Right renal cortex interstitium (tissue), 3 donors: Measurements from ENCODE around the gene EGFL8. TPM values are rescaled to one million over a fixed set of nuclear protein-coding genes. Genes with fewer than 3 reads are reported as not detected.

Experiments used
- DNase-seq, 3 donors: peaks; one replicate each; pipeline ENCODE4 v3.0.0-alpha.2; 2013; ENCODE audit warnings: low read depth in 3 of 3, low spot score in 2 of 3
- polyA plus RNA-seq, 3 donors: library from polyadenylated mRNA; unstranded; fragments of 120-200 nt; gene quantifications; one replicate each; pipeline ENCODE4 v1.2.1, GENCODE V29; 2013; ENCODE audit not compliant: insufficient read length in 3 of 3

EGFL8 gene
- polyA plus RNA-seq, 3 donors = 13.7 to 16.5 (median 16.3) TPM

DNA sequence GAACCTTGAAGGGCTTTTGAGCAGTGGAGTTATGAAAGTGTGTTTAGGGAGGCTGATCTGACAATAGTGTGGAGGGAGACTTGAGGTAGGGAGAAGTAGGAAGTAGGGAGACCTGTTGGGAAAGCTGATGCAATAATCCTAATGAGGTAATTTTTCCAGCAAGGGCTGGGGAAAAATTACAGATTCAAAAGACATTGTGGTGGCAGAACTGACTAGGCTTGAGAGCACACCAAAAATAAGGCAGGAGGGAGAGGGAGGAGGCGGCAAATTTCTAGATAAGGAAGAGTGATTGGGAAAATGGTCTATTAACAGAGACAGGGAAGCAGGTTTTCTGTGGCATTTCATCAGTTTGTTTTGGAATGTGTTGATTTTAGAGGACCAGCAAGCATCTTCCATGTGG is 18.1 kb upstream of the EGFL8 start:
- no peak for DNase-seq

DNA sequence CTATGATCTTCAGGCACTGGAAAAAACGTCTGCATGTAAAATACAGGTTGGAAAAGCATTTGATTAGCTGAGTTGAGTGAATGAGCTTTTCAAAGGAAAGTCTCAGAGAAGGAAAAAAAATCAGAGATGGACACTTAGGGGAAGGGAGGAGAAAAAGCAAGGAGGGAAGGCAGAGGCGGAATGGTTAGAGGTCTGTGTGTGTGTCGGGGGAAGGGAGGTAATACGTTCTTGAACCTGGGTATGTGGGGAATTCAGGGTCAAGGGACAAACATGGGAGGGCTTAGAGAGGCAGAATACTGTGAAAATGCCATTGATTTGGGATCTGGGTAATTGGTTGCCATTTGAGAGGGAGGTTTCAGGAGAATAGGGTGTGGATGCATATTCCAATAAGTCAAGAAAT is 17.7 kb upstream of the EGFL8 start:
- no peak for DNase-seq

DNA sequence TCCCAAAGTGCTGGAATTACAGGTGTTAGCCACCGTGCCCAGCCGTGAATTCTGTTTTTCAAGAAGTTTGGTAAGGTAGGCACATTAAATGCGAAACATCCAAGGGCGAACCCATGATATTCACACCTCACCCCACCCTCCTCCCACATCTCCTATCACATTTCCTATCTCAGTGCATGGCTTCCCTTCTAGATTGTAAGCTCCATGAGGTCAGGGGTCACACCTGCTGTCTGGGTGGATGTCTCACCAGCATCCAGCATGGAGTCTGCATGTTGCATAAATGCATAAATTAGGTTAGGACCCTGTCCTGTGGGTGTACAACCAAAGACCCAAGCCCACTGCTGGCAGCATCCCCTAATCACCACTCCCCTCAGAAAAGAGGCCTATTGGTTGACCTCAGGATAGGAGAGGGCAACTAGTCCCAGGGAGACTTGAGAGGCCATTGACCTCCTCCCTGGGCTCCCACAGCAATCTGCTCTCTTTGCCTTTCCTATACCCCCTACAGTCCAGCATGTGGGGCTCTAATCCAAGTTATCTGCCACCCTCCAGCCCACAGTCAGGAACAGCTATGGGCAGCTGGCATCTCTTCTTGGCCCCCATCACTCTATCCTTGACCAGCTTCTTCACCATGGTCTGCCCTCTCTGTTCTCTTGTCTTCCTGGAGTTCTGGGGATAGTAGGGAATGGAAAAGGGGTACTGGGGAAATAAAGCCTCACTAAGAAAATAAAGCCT is 16.8 kb upstream of the EGFL8 start:
- no peak for DNase-seq

- peak in 1 of 3 donors; percentile 61 for DNase-seq
Measured at GRCh38 chr6:32148289-32149091, 15.9 kb upstream of the EGFL8 start.

GRCh38 chr6:32149092-32149755 is 15.2 kb upstream of the EGFL8 start:
- no peak for DNase-seq

GRCh38 chr6:32149932-32150870 is 14.2 kb upstream of the EGFL8 start:
- no peak for DNase-seq

DNA sequence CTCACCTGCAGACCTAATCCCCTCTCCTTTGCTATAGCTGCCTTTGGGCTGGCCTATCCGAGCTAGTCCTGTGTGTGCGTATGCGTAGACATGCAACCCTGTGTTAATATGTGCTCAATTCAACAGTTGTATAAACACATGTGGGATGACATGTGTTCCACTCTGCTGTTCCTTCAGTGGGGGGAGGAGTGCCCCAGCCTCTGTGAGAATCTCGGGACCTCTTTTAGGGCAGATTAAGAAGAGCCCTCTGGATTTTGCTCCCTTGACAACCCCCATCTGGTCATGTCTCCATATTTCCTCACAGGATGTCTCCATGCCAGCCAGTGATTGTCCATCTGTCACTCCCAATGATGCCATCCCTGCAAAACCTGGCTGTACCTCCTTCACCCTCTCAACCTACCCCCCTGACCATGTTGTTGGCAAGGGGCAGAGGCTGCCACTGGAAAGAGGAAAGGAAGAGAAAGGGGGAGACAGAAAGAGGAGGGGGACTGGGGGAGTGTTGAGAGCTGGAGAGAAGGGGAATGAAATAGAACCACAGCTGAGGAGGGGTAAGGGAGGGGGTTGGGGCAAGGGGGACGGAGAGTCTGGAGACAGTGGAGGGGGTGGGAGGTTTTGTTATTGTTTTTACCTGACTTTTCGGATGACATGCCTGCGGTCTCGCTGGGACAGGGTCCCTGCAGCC is 13.1 kb upstream of the EGFL8 start:
- DNase-seq = no peak

- DNase-seq = no peak
Measured at GRCh38 chr6:32151863-32152768, 12.3 kb upstream of the EGFL8 start, which contains the start of gene PRRT1. TSS of gene PRRT1 (minus strand) at chr6:32151939. CDS start at chr6:32151827, 112 bp downstream.

DNA sequence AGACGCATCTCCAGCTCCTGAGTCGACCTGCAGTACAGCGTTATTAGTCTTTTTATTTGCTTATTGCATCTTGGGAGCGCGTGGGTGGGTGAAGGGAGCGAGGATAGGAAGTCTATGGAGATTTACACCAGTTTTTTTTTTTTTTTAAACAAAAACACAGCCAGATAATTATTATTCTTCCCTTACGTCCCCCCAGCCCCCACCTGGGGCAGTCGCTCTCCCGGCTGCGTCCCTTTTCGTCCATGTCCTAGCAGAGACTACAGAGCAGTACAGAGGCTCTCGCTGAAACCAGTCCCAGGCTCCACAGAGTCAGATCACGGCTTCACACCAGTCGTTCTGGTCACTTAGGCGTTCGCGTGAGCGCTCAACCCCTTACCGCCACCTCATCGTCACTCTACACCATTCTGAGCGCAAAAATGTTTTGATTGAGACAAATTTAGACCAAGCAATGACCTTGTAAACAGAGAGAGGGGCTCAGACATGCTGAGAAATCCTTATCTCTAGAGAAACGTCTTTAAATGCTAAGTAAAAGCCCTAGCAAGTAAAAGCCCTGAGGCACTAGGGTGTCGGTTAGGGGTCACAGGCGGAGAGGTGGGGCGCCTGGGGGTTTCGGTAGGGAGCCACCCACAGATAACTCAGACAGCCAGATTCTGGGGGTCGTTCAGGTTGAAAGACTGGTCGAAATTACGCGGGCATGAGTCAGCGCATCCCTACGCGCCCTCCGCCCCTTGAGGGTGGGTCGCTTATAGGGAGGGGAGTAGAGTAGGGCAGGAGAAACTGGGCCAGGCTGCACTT is 11.4 kb upstream of the EGFL8 start:
- no peak for DNase-seq

DNA sequence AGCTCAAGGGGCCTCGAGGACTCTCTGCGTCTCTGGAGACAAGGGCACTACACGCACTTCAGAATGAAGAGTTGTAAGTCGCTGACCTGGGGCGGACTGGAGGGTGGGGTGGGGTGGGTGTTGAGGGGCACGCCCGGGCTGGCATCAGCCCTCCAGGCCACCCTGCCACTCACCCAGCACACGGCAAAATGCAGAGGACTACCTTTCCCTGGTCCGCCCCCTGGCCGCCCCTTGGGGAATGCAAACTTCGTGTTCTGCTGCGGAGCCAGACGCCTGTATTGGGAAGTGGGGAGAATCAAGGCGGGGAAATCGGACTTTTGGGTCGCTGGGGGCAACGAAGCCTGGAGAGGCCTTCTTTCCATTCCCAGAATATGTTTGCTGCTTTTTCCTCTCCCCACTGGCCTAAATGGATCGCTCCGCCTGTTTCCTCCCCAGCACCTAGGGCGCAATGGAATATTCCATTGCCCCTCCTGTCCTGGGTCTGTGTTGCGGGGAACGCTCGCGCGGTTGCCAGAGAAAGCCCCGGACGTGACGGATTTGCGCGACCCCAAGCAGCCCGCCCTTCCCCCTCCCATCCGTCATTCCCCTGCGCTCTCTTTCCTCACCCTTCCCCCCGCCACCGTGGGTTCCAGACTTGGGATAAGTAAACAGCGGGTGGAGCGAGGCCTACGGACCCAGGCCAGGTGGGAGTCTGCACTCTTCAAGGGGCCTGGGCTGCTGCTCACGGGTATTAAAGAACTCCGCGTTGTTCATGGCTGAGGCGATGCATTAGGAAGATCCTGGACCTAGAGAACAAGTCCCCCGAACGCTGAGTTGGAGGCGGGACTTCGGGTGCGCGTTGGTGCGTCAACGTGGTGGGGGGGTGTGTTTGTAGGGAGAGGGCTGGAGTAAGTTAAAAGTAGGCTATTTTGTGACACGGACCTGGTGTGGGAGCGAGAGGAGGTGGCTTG is 10.6 kb upstream of the EGFL8 start, which contains the start of gene PPT2:
PPT2 (plus strand) TSS at position 578 of the 950 bp plus-strand sequence. CDS start 454 bp downstream, outside the sequence.
- peak; percentile 88 to 91 (median 89) for DNase-seq

GRCh38 chr6:32154514-32155161 is 9.8 kb upstream of the EGFL8 start:
- DNase-seq = no peak

DNA sequence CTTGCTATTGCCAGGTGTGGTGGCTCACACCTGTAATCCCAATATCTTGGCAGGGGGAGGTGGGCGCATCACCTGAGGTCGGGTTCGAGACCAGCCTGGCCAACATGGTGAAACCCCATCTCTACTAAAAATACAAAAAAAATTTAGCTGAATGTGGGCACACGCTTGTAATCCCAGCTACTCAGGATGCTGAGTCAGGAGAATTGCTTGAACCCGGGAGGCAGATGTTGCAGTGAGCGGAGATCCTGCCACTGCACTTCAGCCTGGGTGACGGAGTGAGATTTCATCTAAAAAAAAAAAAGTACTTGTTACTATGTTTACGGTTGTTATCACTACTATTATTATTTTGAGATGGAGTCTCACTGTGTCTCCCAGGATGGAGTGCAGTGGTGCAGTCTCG is 7.5 kb upstream of the EGFL8 start:
- DNase-seq = no peak

DNA sequence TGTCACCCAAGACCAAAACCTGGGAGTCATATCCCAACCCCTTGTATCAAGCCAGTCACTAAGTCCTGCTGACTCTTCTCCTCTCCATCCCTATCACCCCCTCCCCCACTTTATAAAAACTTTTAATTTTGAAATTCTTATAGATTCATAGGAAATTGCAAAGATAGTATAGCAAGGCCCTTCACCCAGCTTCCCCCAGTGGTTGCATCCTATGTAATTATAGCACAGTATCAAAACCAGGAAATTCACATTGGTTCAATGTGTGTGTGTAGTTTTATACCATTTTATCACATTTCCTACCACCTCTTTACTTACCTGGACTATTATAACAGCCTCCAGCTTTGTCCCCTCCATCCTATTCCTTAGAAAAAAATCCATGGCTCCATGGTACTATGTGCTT is 6.3 kb upstream of the EGFL8 start:
- DNase-seq = no peak

DNA sequence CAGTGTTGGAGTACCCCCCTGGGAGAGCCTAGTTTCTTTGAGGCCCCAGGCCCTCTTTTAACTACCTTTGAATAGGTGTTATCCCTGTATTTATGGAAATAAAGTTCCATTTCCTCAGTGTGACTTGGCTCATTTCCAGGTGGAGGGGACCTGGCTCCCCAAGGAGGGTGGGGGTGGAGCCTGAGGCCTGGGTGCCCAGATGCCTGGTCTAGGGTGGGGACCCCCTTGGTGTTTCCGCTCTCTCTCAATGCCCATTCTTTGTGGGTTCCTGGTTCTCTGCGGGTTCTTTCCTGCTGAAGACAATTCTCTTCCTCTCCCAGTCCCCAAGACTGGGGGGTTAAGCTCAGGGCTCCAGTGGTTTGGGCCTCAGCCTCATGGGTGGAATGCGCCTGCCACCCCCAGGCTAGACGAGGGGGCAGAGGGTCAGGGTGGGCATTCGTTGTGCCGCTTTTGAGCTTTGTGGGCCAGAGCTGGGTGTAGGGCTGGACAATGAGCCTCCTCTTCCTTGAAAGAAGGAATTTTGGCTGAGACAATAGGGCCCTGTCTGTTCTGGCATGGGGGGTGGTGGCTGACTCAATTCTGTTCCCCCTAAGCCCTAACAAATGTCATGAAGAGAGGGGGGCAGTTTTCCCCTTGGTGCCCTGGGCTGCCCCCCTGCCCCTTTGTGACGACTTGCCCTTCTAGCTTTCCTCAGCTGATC is 686 bp upstream of the EGFL8 start:
- DNase-seq = no peak

DNA sequence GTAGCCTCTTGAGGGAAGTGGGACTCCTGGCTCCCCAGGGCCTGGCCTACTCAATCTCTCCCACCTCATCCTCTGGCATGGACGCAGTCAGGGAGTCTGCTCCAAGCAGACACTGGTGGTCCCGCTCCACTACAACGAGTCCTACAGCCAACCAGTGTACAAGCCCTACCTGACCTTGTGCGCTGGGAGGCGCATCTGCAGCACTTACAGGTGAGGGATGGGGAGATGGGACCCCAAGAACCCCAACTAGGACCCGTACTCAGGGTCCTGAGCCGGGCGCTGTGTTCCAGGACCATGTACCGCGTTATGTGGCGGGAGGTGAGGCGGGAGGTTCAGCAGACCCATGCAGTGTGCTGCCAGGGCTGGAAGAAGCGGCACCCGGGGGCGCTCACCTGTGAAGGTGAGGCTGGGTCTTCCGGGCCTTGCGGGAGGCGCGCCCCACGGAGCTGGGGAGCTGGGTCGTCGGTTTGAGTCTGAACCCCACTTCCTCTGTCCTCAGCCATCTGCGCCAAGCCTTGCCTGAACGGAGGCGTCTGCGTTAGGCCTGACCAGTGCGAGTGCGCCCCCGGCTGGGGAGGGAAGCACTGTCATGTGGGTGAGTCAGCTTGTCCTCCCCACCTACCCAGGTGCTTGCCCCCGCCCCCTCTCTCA is 2.1 kb downstream of the EGFL8 start:
- DNase-seq = no peak
